Glutamatergic neuron (in vitro differentiated cells): ENCODE measurements around the gene STXBP4. TPM values are rescaled to one million over a fixed set of nuclear protein-coding genes. Genes with fewer than 3 reads are reported as not detected.

Experiments
- DNase-seq: peaks from one replicate; pipeline ENCODE4 v3.0.0; 2022
- H3K27ac Mint-ChIP-seq: one replicate; pipeline ENCODE4 v1.8.0; 2020; ENCODE audit warnings: mild to moderate bottlenecking, mixed read lengths, inconsistent platforms; ENCODE audit not compliant: unreplicated experiment
- H3K27me3 Mint-ChIP-seq: one replicate; pipeline ENCODE4 v1.8.0; 2020; ENCODE audit warnings: mild to moderate bottlenecking, moderate library complexity, mixed read lengths, inconsistent platforms; ENCODE audit not compliant: unreplicated experiment
- H3K36me3 Mint-ChIP-seq: one replicate; pipeline ENCODE4 v1.8.0; 2020; ENCODE audit warnings: mild to moderate bottlenecking, mixed read lengths, inconsistent platforms; ENCODE audit not compliant: unreplicated experiment
- H3K4me1 Mint-ChIP-seq: one replicate; pipeline ENCODE4 v1.8.0; 2020; ENCODE audit warnings: mild to moderate bottlenecking, low read depth, mixed read lengths, inconsistent platforms; ENCODE audit not compliant: unreplicated experiment
- H3K4me3 Mint-ChIP-seq: one replicate; pipeline ENCODE4 v1.8.0; 2020; ENCODE audit warnings: mild to moderate bottlenecking, mixed read lengths, inconsistent platforms; ENCODE audit not compliant: unreplicated experiment
- H3K9me3 Mint-ChIP-seq: one replicate; pipeline ENCODE4 v1.8.0; 2020; ENCODE audit warnings: mild to moderate bottlenecking, moderate library complexity, mixed read lengths, inconsistent platforms; ENCODE audit not compliant: unreplicated experiment
- total RNA-seq: library from RNA; stranded (reverse); fragmentation: NEBNext Ultra II Directional; extraction: Animal tissue kit (Norgen Biotek cat#: 25700); gene quantifications from one replicate; pipeline ENCODE4 v1.2.1, GENCODE V29; 2021; ENCODE audit not compliant: unreplicated experiment
- TF ChIP-seq, protein P1 (sequence below): fragments of 200-600 bp; sonication (generic); IDR thresholded peaks from one replicate; pipeline ENCODE4 v1.5.0; 2021; ENCODE audit not compliant: partially characterized antibody, unreplicated experiment

Gene STXBP4
- total RNA-seq, 1 donor from 2014 or later, result 17.7 TPM

DNA sequence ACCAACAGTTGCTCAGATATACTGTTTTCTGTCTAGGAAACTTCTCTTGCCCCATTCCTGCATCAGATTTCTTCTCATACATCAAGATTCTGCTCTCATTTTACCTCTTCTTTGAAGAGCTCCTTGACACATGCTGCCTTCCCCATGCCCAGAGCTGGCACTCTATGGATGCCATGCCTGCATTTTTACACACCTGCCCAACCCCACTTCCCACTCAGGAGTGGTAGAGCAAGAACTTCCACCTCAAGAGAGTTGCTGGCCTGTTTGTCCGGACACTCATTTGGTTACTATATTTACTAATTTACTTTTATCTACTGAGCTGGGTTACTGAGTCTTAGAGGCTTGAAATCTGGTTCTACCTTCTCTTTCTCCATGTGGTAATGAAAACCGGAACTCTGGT lies 197.9 kb downstream of the STXBP4 start:
- no peak overlapping the region for H3K27ac Mint-ChIP-seq
- no peaks in the 10 kb centered on the region for H3K9me3 Mint-ChIP-seq
- H3K4me1 Mint-ChIP-seq, result no peaks in the 10 kb centered on the region
- TF ChIP-seq, protein P1, sequence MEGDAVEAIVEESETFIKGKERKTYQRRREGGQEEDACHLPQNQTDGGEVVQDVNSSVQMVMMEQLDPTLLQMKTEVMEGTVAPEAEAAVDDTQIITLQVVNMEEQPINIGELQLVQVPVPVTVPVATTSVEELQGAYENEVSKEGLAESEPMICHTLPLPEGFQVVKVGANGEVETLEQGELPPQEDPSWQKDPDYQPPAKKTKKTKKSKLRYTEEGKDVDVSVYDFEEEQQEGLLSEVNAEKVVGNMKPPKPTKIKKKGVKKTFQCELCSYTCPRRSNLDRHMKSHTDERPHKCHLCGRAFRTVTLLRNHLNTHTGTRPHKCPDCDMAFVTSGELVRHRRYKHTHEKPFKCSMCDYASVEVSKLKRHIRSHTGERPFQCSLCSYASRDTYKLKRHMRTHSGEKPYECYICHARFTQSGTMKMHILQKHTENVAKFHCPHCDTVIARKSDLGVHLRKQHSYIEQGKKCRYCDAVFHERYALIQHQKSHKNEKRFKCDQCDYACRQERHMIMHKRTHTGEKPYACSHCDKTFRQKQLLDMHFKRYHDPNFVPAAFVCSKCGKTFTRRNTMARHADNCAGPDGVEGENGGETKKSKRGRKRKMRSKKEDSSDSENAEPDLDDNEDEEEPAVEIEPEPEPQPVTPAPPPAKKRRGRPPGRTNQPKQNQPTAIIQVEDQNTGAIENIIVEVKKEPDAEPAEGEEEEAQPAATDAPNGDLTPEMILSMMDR, result no peak
- H3K4me3 Mint-ChIP-seq, result no peak overlapping the region
- H3K36me3 Mint-ChIP-seq, result no peaks in the 10 kb centered on the region
- no peaks in the 10 kb centered on the region for H3K27me3 Mint-ChIP-seq
- no peak for DNase-seq

DNA sequence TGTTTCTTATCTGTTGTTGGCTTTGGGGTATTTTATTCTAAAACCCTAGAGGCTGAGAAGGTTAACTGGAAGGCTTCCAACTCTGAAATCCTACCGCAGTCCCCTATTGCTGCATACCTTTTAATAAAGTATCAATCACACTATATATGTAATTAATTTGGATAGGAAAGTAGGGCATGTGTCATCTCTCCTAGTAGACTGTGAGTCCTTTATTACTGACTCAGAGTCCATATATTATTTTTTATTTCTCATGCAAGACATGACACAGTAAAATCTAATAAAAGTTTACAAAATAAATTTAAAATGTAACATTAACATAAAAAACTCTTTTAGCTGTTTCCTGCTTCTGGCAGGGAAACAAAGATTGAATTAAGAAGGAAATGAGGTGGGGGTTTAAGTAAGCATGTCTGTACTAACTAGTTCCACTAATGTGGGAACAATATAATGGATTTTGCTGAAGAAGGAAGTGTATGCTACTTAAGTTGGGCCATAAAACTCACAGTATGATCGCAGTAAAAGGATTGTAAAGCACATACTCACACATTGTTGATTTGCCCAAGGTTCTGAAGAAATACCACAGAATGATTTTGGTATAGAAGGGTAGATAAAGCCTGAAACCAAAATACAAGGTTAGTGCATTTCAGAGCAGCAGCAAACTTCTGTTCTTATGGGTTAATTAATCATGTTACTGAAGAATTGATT lies 198.6 kb downstream of the STXBP4 start:
- TF ChIP-seq, protein P1, result no peak
- Mint-ChIP-seq H3K27ac (no peak overlapping the region), H3K9me3 (no peaks in the 10 kb centered on the region), H3K4me3 (no peak overlapping the region), H3K36me3 (no peaks in the 10 kb centered on the region), H3K27me3 (no peaks in the 10 kb centered on the region), H3K4me1 (no peaks in the 10 kb centered on the region)
- DNase-seq, result no peak

DNA sequence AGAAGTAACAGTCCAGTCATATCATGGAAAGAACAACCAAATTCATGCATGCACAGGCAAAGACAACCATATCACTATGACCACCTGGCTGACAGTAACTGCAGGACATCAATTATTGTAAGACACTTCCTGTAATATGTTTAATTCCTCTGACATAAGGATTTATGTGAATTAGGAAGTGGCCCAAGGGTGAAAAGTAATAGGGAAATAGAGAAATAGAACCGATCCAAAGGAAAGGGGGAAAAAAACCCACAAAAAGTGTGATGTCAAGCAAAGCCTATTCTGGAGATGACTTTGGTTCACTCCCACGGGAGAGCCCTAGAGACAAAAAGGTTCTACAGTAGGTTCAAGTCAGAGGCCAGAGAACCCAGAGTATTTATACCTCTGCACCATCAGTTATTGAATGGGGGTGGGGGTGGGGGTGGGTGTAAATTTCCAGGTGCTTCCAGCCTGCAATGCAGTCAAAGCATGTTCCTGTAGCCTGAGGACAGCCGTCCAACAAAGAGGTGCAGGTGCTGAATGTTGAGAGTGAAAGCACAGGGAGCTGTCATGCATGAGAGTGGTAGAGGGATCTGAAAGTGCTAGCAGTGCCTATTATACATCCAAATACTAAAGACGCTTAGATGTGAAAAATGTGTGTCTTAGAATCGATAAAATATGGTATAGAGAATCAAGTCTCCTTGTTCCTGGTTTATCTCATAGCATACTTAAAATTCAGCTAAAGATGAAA lies 200.6 kb downstream of the STXBP4 start:
- H3K4me3 Mint-ChIP-seq, result no peak overlapping the region
- H3K9me3 Mint-ChIP-seq, result no peaks in the 10 kb centered on the region
- H3K27ac Mint-ChIP-seq, result no peak overlapping the region
- DNase-seq, result no peak
- peaks cover 5% of the 10 kb centered on the region for H3K36me3 Mint-ChIP-seq
- TF ChIP-seq, protein P1, result no peak
- H3K27me3 Mint-ChIP-seq, result no peaks in the 10 kb centered on the region
- no peaks in the 10 kb centered on the region for H3K4me1 Mint-ChIP-seq

DNA sequence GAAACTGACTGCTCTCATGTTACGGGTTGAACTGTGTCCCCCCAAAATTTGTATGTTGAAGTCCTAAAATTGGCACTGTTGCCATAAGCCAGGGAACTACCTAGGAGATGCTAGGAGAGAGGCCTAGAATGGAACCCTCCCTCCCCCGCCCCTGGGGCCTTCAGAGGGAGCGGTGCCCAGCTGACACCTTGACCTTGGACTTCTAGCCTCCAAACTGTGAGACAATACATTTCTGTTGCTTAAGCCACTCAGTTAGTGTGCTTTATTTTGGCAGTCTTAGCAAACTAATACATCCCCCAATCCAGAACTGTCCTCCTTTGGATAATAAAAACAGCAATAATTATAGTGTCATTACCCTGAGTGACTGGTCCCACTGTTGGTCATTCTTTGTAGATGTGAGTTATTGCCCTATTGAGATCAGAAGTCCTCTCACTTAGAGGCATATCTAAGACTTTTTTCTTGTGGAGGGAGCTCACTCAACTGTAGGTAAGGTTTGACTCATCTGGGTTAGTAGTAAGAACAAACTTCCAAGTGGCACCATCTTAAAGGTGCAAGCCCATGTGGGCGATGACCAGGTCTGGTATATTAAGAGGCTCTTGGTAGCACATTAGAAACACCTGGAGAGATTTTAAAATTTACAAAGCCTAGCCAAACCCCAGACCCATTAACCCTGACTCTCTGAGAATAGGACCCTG lies 203.2 kb downstream of the STXBP4 start:
- H3K27me3 Mint-ChIP-seq, result no peaks in the 10 kb centered on the region
- no peaks in the 10 kb centered on the region for H3K9me3 Mint-ChIP-seq
- peaks cover 5% of the 10 kb centered on the region for H3K36me3 Mint-ChIP-seq
- TF ChIP-seq, protein P1, result no peak
- no peaks in the 10 kb centered on the region for H3K4me1 Mint-ChIP-seq
- H3K4me3 Mint-ChIP-seq, result no peak overlapping the region
- no peak overlapping the region for H3K27ac Mint-ChIP-seq
- no peak for DNase-seq
